ENCODE measurements around the gene HEXIM1.
A peak's percentile ranks its signal among the peaks of the same experiment; 100 is the strongest.

Gene HEXIM1

GRCh38 chr17:45175759-45176115 lies 27.5 kb downstream of the HEXIM1 start:
- no peak for DNase-seq

GRCh38 chr17:45177563-45177962 lies 29.3 kb downstream of the HEXIM1 start:
- no peak for DNase-seq

- no peak for DNase-seq
Measured at GRCh38 chr17:45184144-45184543, 35.9 kb downstream of the HEXIM1 start.

- DNase-seq = no peak
Measured at GRCh38 chr17:45186801-45187354, 38.6 kb downstream of the HEXIM1 start.

- no peak for DNase-seq
Measured at GRCh38 chr17:45189009-45189408, 40.7 kb downstream of the HEXIM1 start.

- peak; percentile 71 for DNase-seq
Measured at GRCh38 chr17:45190503-45191255, 42.4 kb downstream of the HEXIM1 start.

GRCh38 chr17:45195424-45195823 lies 47.1 kb downstream of the HEXIM1 start:
- DNase-seq = no peak

GRCh38 chr17:45197108-45197507 lies 48.8 kb downstream of the HEXIM1 start:
- DNase-seq = no peak

GRCh38 chr17:45197555-45198334 lies 49.5 kb downstream of the HEXIM1 start:
- DNase-seq = peak; percentile 73

- DNase-seq = no peak
Measured at GRCh38 chr17:45200701-45201100, 52.4 kb downstream of the HEXIM1 start.

GRCh38 chr17:45201457-45201856 lies 53.2 kb downstream of the HEXIM1 start:
- no peak for DNase-seq
